HG03175 (cell line): ENCODE results near the gene RYR1.
"Not testable (repeated sequence)": the region's sequence is repeated elsewhere in the genome, so short reads cannot be mapped to it uniquely, and the experiment has no call there.

ENCODE experiments used
- ATAC-seq: cut with Tn5 transposase; IDR thresholded peaks from one replicate; pipeline ENCODE4 v1.9.1; 2021; ENCODE audit warnings: mild to moderate bottlenecking, moderate library complexity; ENCODE audit not compliant: unreplicated experiment

RYR1 gene

DNA sequence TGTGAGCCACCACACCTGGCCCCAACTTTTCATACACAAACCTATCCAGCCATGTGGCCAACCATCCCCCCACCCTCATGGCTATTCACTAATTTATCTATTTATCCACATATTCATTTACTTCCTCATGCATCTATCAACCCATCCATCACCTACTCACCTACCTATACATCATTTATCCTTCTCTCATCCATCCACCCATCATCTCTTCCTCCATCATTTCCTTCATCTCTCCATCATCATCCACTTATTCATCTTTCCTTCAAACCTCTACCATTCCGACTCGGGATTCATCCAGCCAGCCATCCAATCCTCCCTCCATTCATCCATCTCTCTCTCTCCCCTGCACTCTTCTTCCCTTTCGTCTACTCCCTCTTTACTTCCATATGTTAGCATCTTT, 54.6 kb downstream of the RYR1 start:
- ATAC-seq: no peak

DNA sequence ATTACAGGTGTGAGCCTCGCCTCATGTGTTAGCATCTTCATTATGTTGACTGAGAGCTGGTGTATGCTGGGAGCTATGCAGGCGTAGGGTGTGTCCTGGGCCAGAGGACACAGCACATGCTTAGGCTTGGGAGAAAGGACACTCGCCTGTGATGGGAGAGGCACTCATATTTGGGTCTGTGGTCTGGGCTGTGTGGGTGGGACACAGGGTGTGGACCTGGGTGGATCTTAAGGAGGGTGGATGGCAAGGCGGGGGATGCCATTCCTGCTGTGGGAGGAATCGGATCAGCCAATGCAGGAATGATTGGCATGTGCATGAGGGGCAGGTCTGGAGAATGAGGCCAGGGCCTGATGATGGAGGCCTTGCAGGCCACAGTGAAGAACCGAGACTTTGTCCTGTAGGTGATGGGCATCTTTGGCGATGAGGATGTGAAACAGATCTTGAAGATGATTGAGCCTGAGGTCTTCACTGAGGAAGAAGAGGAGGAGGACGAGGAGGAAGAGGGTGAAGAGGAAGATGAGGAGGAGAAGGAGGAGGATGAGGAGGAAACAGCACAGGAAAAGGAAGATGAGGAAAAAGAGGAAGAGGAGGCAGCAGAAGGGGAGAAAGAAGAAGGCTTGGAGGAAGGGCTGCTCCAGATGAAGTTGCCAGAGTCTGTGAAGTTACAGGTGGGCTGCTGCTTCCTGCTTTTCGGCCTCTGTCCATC, 55.4 kb downstream of the RYR1 start:
- ATAC-seq: no peak

DNA sequence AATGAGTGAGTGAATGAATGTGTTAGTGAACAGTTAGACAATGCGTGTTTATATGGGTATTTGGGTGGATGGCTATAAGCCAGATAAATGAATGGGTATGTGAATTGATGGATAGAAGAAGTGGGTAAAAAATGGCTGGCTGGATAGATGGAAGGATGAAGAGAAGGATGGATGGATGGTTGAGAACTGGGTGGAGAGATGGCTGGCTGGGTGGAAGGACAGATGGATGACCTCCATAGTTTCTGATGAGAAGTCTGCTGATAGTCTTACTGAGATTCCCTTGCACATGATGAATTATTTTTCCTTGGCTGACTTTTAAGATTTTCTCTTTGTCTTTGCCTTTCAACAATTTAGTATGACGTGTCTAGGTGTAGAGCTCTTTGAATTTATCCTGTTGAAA, 57.4 kb downstream of the RYR1 start:
- no peak for ATAC-seq

DNA sequence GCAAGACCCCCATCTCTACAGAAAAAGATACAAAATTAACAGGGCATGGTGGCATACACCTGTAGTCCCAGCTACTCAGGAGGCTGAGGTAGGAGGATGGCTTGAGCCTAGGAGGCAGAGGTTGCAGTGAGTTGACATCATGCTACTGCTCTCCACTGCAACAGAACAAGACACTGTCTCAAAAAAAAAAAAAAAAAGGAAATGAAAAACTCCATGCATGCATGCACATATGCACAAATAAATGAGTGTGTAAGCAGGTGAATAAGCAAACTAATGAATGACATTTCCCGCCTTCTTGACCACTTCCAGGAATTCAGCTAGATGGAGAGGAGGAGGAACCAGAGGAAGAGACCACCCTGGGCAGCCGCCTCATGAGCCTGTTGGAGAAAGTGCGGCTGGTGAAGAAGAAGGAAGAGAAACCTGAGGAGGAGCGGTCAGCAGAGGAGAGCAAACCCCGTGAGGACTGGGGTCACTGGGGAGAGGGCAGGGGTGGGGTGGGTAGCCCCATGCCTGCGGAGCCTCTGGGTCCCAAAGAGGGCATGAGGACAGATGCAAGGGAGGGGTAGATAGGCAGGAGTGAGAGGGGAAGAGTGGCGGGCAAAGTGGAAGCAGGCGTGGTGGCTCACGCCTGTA, 58.8 kb downstream of the RYR1 start:
- ATAC-seq: no peak

DNA sequence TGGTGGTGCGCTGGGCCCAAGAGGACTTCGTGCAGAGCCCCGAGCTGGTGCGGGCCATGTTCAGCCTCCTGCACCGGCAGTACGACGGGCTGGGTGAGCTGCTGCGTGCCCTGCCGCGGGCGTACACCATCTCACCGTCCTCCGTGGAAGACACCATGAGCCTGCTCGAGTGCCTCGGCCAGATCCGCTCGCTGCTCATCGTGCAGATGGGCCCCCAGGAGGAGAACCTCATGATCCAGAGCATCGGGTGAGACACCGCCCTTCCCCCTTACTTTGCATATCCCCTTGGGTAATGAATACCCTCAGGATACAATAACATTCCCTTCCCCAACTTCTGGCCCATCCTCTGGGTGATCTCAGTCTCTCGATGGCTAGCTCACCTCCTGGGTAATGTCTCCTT, 60.9 kb downstream of the RYR1 start:
- ATAC-seq: no peak

DNA sequence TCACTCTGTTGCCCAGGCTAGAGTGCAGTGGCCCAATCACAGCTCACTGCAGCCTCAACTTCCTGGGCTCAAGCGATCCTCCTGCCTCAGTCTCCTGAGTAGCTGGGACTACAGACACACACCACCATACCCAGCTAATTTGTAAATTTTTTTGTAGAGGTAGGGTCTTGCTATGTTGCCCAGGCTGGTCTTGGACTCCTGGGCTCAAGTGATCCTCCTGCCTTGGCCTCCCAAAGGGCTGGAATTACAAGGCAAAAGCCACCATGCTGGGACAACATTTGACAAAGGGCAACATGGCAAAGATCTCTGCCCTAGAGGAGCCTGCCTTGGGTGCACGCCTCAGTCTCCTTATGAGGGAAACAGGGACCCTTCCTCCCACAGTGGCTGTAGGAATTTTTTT, 61.9 kb downstream of the RYR1 start:
- ATAC-seq: not testable (repeated sequence)

DNA sequence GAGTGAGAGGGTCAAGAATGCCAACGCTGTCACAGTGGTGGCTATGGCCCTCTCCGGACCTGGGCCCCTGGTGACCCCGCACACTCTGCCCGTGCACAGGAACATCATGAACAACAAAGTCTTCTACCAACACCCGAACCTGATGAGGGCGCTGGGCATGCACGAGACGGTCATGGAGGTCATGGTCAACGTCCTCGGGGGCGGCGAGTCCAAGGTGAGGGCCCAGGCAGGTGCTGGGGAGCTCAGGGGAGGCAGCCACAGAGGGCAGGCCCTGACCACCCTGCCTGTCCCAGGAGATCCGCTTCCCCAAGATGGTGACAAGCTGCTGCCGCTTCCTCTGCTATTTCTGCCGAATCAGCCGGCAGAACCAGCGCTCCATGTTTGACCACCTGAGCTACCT, 62.6 kb downstream of the RYR1 start:
- no peak for ATAC-seq

DNA sequence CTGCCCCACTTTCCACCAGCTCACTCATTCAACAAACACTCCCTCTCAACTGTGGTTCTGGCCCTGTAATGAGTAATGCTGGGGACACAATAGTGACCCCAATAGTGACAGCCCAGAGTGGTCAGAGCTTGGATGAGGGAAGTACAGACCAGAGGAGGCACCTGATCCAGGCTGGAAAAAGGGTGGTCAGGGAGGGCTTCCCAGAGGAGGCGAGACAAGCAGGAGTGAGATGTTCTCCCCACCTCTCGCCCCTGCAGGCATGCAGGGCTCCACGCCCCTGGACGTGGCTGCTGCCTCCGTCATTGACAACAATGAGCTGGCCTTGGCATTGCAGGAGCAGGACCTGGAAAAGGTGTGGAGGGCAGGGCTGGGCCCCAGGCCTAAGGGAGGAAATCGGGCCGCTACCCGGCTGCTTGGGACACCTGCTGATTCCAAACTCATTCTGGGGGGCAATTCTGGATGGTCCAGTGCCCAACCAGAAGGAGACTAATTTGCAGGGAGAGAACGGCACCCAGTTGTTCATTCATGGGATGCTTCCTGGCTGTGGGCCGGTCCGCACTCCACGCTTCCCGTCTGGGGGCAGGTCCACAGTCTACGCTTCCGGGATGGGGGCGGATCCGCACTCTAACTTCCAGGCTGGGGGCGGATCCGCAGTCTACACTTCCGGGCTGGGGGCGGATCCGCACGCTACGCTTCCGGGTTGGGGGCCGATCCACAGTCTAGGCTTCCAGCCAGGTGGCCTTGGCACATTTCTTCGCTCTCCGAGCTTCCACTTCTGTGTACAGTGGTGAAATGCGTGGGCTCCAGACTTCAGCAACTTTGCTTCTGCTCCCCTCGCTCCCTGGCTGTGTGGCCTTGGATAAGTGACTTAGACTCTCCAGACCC, 63.4 kb downstream of the RYR1 start:
- no peak for ATAC-seq

DNA sequence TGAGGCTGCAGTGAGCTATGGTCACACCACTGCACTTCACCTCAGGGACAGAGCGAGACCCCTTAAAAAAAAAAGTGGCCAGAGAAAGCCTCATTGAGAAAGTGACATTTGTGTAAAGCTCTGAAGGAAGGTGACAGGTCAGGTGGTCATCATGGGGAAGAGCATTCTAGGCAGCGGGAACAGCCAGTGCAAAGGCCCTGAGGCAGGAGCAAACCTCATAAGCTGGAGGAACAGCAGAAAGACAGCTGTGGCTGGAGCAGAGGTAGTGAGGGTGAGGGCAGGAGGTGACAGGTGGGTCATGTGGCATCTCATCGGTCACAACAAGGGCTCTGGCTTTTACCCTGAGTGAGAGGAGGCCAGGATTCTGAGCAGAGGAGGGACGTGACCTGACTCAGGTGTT, 64.4 kb downstream of the RYR1 start:
- no peak for ATAC-seq

DNA sequence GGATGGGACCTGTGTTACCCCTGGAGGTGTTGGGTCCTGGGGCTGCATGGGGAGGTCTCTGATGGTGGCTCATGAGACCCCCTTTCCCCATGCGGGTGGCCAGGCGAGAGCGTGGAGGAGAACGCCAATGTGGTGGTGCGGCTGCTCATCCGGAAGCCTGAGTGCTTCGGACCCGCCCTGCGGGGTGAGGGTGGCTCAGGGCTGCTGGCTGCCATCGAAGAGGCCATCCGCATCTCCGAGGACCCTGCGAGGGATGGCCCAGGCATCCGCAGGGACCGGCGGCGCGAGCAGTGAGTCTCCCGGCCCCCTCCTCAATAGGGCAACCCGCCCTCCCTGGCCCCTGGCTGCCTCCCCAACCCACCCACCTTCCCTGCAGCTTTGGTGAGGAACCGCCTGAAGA, 66.0 kb downstream of the RYR1 start:
- ATAC-seq: no peak

DNA sequence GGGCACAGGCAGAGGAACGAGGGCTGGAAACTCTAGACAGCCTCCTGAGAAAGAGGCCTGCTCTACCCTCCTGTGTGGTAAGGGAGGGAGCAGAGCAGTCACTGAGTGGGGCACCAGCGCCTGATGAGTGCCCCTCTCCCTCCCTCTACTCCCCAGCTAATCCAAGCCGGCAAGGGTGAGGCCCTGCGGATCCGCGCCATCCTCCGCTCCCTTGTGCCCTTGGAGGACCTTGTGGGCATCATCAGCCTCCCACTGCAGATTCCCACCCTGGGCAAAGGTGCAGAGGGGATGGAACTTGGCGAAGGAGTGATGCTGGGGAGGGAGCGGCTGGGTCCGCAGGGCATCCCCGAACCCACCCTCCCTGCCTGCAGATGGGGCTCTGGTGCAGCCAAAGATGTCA, 67.0 kb downstream of the RYR1 start:
- no peak for ATAC-seq

DNA sequence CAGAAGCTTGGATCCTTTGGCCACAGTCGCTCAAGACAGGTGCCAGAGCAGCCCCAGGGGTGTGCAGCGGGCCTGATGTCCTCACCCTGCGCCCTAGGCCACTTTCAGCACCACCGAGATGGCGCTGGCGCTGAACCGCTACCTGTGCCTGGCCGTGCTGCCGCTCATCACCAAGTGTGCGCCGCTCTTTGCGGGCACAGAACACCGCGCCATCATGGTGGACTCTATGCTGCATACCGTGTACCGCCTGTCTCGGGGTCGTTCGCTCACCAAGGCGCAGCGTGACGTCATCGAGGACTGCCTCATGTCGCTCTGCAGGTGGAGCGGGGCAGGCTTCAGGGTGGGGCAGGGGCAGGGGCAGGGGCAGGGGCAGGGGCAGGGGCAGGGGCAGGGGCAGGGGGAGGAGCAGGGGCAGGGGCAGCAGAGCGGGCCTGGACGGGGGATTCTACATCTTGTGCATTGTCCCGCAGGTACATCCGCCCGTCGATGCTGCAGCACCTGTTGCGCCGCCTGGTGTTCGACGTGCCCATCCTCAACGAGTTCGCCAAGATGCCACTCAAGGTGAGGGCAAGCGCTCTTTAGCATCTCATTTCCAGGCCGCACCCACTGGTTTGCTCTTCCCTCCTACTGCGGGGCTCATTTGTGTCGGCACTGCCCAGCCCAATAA, 69.1 kb downstream of the RYR1 start:
- no peak for ATAC-seq

DNA sequence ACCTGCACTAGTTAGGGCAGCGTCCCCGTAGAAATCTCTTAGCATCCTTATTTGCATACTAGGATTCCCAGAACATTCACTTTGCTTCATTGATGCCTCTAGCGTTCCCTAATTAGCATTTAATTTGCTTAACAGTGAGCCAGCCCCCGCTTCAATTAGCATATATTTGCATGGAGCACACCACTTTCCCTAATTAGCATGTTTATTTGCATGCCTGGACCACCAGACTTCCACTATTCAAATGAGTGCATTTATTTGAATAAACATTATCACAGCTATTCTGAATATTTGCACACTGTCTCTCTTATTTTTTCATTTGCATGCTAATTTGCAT, 69.6 kb downstream of the RYR1 start:
- ATAC-seq: no peak

DNA sequence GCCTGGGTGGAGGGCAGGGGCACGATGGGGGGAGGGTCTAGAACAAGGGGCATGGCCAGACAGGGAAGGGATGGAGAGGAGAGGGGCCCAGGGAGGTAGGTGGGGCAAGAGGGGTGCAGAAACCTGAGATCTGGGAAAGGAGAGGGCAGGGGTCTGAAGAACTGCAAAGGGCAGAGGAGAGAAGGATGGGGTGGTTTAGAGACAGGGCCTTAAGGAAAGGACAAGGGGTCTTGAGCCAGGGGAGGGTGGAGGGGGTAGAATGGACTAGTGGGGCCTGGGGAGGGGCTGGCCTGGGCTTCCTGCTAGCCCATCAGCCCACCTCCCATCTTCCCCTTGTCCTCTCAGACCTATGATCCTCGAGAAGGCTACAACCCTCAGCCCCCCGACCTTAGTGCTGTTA, 72.5 kb downstream of the RYR1 start:
- ATAC-seq: no peak

DNA sequence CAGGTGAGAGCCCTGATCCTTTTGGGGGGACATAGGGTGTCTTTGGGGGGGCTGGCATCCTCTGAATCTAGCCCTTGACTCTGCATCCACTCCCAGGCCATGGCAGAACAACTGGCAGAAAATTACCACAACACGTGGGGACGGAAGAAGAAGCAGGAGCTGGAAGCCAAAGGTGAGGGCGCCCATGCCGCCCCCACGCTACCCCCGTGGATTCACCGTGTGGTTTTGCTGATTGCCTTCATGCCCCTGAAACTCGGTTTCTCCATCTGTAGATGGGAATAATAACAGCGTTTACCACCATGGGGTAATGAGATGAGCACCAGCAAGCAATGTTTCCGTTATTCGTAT, 72.9 kb downstream of the RYR1 start:
- ATAC-seq: no peak

DNA sequence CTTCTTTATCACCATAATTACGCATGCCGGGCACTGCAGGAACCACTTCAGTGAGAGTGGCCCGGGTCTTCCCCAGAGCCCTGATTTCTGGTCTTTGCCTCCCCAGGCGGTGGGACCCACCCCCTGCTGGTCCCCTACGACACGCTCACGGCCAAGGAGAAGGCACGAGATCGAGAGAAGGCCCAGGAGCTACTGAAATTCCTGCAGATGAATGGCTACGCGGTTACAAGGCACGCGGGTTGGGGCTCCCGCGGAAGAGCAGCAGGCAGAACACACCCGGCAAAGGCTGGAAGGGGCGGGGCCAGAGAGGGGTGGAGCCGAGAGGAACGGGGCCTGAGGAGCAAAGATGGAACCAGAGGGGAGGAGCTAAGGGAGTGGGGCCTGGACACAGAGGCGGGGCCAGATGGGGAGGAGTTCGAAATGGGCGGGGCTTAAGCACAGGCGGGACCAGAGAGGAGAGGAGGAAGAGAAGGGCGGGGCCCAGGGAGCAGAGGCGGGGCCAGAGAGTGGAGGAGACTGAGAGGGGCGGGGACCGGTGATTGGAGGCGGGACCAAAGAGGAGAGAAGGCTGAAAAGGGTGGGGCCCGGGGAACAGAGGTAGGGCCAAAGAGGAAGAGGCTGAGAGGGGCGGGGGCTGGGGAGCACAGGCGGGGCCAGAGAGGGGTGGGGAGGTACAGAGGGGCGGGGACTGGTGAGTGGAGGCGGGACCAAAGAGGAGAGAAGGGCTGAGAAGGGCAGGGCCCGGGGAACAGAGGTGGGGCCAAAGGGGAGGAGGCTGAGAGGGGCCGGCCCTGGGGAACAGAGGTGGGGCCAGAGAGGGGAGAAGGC, 73.4 kb downstream of the RYR1 start:
- ATAC-seq: no peak

DNA sequence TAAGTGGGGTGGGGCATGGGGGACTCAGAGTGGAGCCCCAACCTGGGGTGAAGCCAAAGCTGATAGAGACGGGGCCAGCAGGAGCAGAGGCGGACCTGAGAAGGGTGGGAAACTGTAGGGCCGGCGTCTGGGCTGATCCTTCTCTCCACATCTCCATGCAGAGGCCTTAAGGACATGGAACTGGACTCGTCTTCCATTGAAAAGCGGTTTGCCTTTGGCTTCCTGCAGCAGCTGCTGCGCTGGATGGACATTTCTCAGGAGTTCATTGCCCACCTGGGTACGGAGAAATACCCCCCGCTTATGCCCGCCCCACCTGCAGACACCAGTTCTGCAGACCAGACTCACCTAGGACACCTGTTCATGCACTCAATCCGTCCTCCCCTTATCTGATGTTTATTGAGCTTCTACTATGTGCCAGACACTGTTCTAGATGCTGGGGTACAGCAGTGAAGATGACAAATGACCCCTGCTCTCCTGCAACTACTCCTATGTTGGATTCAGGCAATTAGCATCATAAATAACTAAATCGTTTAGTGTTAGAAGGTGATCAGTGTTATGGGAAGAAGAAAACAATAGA, 74.1 kb downstream of the RYR1 start:
- ATAC-seq: no peak

DNA sequence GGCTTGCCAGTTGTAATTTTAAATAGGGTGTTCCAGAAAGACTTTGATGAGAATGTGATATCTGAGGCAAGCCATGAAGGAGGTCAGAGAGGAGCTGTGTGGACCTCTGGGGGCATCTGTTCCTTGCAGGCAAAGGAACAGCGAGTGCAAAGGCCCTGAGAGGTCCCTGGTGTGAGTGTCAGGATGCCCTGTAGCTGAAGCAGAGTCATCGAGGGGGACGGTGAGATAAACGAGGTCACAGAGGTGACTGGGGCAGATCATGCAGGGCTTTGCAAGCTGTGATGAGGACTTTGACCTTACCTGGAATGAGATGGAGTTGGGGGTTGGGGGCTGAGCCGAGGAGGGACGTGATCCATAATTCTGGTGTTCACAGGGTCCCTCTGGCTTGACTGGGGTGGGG, 75.0 kb downstream of the RYR1 start:
- ATAC-seq: no peak

DNA sequence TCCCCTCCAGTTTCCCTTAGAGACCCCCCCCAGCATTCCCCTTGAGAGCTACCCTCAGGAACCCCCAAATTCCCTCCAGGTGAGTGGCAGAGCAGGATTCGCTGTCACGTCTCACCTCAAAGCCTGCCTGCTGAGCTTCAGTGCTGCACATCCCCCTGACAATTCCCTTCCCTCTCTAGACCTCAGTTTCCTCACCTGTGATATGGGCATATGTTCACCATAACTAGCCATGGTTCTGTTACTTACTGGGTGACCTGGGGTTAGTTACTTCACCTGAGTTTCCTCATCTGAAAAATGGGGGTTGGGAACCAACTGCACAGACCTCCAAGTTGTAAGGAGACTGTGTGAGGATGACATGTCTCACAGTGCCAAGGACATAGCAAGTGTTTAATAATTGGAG, 75.5 kb downstream of the RYR1 start:
- ATAC-seq: no peak

DNA sequence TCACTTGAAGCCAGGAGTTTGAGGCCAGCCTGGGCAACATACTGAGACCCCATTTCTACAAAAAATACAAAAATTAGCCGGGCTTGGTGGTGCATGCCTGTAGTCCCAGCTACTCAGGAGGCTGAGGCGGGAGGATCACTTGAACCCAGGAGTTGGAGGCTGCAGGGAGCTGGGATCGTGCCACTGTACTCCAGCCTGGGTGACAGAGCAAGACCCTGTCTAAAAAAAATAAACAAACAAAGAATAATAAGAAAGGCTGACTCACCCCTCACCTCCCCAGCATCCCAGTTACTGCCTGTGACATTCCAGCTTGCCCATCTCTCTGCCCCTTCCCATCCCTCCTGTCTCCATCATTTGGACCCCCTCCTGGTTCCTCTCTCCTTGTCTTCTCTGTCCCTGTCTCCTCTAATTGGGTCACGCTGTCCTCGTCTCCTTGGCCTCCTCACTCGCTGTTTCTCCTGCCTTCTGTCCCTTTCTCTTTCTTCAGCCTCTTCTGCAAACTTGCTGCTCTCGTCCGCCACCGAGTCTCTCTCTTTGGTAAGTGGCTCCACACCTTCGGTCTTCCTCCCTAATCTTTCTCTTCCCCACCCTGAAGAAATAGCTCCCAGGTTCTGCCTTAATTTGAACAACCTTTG, 77.7 kb downstream of the RYR1 start:
- ATAC-seq: no peak
